ENCODE data around the gene DCN. TPM values are rescaled to one million over a fixed set of nuclear protein-coding genes. Genes with fewer than 3 reads are reported as not detected.

DCN gene
- polyA plus RNA-seq, 1 experiment, result 4,723 TPM

Small RNA genes lying within 50 kb of the gene (small RNA-seq; reads per million reads assigned to genes)
- gene AC007115.1 (ENCODE audit: insufficient read length, low read depth), result not detected

Other genes with a start within 250 kb of the DCN start
- not detected in 2 replicates for gene CCER1, start 227.6 kb downstream of the DCN start, polyA plus RNA-seq (2011; rRNA removed)
- 0.11 TPM in 1 of 2 replicates, not detected in the other for gene EPYC, start 177.8 kb downstream of the DCN start, polyA plus RNA-seq (2011; rRNA removed)
- not detected in 2 replicates for gene KERA, start 124.8 kb downstream of the DCN start, polyA plus RNA-seq (2011; rRNA removed)
- 236 and 307 TPM in 2 replicates for gene LUM, start 71.3 kb downstream of the DCN start, polyA plus RNA-seq (2011; rRNA removed)